IMR-90 (cell line): ENCODE results near the gene ECM1.

ENCODE experiments used
- BHLHE40 ChIP-seq: fragments of 150-350 bp; IDR thresholded peaks from 2 replicates; pipeline ENCODE4 v1.6.1; 2016; ENCODE audit warnings: mild to moderate bottlenecking, low read depth, low read length
- CEBPB ChIP-seq: IDR thresholded peaks from 2 replicates; pipeline ENCODE4 v1.6.1; 2012; ENCODE audit warnings: low read depth, low read length, improper control_type of control experiment
- CHD1 ChIP-seq: IDR thresholded peaks from 2 replicates; pipeline ENCODE4 v1.6.1; 2012; ENCODE audit warnings: low read depth, low read length, improper control_type of control experiment
- CTCF ChIP-seq: conservative IDR thresholded peaks from 2 replicates; pipeline ENCODE4 v1.5.1; 2012; ENCODE audit warnings: mild to moderate bottlenecking, low read depth, low read length, improper control_type of control experiment
- FOS ChIP-seq: fragments of 150-350 bp; IDR thresholded peaks from 2 replicates; pipeline ENCODE4 v1.6.1; 2016; ENCODE audit warnings: low read depth, low read length
- MAFK ChIP-seq: IDR thresholded peaks from 2 replicates; pipeline ENCODE4 v1.6.1; 2012; ENCODE audit warnings: low read depth, low read length, improper control_type of control experiment
- POLR2A ChIP-seq: IDR thresholded peaks from 2 replicates; pipeline ENCODE4 v1.6.1; 2012; ENCODE audit warnings: mild to moderate bottlenecking, low read depth, low read length
- RAD21 ChIP-seq: IDR thresholded peaks from 2 replicates; pipeline ENCODE4 v1.6.1; 2012; ENCODE audit warnings: low read length, improper control_type of control experiment
- RCOR1 ChIP-seq: IDR thresholded peaks from 2 replicates; pipeline ENCODE4 v1.6.1; 2012; ENCODE audit warnings: mild to moderate bottlenecking, low read length, improper control_type of control experiment; ENCODE audit not compliant: insufficient replicate concordance
- RFX5 ChIP-seq: IDR thresholded peaks from 2 replicates; pipeline ENCODE4 v1.8.0; 2012; ENCODE audit warnings: low read depth, mild to moderate bottlenecking, low read length, moderate library complexity
- SMC3 ChIP-seq: fragments of 150-350 bp; IDR thresholded peaks from 2 replicates; pipeline ENCODE4 v1.6.1; 2016; ENCODE audit warnings: low read depth, mild to moderate bottlenecking, antibody characterized with exemption, low read length, moderate library complexity
- USF2 ChIP-seq: fragments of 150-350 bp; IDR thresholded peaks from 2 replicates; pipeline ENCODE4 v1.6.1; 2017; ENCODE audit warnings: mild to moderate bottlenecking, antibody characterized with exemption, low read length, low read depth

- no peak for TF ChIP-seq SMC3
- no peak for TF ChIP-seq CTCF
- no peak for TF ChIP-seq CEBPB
- no peak for TF ChIP-seq RFX5
- no peak for TF ChIP-seq POLR2A
- no peak for TF ChIP-seq RAD21
- TF ChIP-seq MAFK: no peak
- no peak for TF ChIP-seq BHLHE40
- TF ChIP-seq FOS: no peak
- no peak for TF ChIP-seq CHD1
- TF ChIP-seq USF2: no peak
- no peak for TF ChIP-seq RCOR1
These were observed 8.7 kb downstream of the ECM1 start for GRCh38 chr1:150516616-150517015.
